Measurements from ENCODE around the gene FAM186B.

DNA sequence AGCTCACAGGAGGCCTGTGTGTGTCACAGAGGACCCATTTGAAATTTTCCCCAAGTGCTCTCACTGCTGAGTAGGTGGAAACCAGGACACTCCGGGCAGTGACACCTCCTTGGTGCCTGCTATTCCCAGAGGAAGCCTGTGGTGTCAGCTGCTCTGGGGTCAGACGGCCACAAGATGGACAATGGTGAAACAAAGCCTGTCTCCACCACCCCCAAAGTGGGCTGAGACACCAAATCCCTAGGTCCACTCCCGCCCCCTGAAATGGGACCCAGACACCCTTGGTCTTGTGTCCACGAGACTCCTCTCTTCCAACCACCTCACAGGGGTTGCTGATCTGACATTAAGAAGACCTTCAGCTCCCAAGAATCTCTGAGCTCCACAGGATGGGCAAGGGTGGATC lies 59.6 kb downstream of the FAM186B start:
- TF ChIP-seq ATOH8 (CRISPR knock-in tag; IDR thresholded peaks at IDR 0.05; ENCODE audit: low read depth) (no peak), RNF2 (IDR thresholded peaks at IDR 0.05; ENCODE audit: borderline replicate concordance, low read depth) (no peak), CTCF (IDR thresholded peaks at IDR 0.05) (no peak), MAZ (IDR thresholded peaks at IDR 0.05; ENCODE audit: borderline replicate concordance, low read depth, low read length) (no peak)

Measured in A549 (cell line).